HCEC 1CT (cell line): ENCODE data around the gene ROPN1B.
"Not testable (repeated sequence)": the region's sequence is repeated elsewhere in the genome, so short reads cannot be mapped to it uniquely, and the experiment has no call there.

Experiments
- DNase-seq: peaks from one replicate; pipeline ENCODE4 v3.0.0-alpha.2; 2017

Gene ROPN1B

DNA sequence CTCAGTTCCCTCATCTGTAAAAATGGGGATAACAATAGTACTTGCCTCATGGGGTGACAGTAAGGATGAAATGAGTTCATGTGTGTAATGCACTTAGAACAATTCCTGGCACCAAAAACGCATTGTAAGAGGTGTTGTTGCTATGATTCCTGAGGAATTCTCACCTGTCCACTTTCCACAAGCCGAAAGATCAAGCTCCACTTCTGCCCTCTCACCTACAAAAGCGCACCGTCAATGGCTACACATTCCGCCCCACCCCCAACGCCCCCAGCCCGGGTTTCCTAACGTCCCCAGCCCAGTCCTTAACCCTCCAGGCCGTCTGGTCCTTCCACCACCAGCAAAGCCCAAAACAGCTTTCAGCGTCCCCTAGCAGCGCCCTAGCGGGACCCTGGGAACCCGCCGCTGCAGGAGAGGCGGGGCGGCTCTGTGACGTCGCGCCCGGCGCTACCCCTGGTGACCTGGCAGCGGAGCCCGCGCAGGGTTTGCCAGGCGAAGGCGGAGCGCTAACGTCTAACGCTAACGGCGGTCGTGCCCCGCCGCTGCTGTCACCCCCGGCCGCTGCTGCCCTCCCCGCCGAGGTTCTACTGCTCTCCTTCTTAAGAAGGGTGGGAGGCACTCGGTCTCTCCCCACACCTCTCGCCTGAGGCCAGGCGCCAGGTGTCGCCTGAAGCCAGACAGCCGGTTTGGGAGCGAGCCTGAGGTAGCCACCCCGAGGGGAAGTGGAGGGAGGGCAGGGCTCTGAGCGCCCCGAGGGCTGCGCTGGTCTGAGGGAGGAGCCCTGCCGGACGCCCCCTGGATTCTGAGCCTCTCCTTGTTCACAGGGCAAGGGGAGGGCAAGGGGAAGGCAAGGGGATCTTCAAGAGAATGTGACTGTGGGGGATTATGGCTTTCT is at the start of gene ROPN1B:
Gene ROPN1B (plus strand): TSS at position 478 of the 892 bp plus-strand sequence. CDS start 2,877 bp downstream, outside the sequence.
- DNase-seq = not testable (repeated sequence)

DNA sequence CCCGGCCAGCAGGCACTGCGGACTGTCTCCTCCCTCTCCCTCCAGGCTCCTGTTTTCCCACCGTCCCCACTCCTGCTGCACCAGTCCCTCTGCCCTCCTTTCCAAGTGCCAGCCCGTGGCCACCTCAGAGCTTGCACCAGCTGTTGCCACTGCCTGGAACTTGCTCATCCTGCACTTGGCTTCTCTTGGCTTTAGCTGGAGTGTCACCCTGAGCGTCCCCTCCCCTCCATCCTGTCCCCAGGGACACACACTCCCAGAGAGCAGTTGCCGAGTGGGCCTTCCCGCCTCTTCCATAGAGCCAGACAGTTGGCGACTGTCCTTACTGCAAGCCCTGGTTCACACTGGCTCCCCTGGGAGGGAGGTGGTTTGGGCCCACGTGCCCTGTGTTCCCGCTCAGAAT is 48.8 kb upstream of the ROPN1B start:
- not testable (repeated sequence) for DNase-seq

DNA sequence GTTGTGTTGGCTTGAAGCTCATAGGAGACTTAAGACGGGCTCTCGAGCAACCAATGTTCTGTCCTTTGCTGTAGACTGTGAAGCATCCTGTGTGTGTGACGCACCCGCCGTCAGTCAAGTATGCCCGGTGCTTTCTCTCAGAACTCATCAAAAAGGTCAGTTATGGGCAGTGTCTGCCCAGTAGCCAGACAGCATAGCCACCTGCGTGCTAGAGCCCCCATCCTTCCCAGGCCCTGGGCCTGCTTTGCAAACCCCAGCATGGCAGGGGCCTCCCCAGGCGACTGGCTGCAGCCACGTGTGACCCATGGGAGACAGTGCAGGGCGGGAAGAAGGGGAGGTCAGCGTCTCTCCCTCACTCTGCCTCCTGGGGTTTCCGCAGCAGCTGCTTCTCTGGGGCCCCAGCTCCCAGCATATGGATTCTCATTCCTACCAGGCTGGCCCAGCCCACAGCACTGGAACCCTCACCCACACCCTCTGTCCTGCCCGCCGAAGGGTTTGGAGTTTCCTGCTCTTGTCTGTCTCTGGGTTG is 48.2 kb upstream of the ROPN1B start:
- not testable (repeated sequence) for DNase-seq

DNA sequence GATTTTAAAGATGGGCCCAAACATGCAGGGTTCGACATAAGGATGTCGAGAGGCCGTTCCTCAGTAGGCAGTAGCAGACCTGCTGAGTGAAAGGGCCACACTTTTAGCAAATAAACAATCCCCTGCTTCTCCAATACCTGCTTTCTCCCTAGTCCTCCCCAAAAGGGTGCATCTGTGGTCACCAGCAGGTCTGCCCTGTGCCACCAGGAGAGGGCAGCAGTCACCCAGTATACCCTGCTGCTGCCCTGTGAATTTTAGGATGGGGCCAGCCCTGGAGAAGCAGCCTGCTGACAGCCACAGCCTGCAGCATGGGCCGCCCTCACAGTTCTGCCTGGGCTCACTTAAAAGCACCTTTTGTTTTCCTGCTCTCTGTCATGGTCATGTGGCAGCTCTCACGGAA is 47.3 kb upstream of the ROPN1B start:
- DNase-seq = peak; percentile 24

DNA sequence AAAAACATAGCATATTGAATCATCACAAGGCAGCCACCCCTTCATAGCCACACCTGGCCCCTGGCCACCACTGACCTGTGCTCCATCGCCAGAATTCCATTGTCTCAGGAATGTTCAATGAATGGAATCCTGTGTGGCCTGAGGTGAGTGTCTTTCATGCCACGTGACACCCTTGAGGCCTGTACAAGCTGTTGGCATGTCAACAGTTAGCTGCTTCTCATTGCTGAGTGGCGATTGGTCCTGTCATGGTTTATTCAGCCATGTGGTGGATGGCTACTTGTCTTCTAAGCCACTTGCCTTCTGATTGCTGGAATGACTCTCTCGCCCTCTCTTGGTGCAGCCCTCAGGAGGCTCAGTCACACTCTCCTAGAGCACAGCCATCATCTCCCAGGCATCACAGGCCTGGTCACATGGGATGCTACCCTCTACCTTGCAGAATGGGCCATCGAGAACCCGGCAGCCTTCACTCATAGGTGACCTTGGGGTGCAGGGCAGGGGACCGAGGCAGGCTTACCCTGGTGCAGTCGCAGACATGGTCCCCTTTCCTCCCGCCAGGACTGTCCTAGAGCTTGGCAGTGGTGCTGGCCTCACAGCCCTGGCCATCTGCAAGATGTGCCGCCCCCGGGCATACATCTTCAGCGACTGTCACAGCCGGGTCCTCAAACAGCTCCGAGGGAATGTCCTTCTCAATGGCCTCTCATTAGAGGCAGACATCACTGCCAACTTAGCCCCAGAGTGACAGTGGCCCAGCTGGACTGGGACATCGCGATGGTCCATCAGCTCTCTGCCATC is 45.5 kb upstream of the ROPN1B start:
- DNase-seq = not testable (repeated sequence)

DNA sequence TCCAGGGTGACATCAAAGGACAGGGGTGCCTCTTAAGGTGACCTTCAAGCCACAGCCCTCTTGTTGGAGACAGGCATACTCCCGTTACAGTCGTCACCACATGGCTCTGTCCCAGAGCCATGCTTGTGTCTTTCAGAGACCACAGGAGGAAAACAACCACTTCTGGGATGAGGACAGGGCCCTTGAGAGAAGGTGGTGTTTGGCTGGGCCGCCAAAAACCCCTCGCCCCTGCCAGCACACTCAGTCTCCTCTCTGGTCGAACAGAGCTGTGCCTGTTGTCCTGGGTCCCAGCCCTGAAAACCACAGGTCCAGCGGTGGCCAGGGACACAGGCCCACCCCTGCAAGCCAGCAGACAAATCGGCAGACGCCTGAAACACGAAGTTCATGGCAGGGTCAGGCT is 44.7 kb upstream of the ROPN1B start:
- not testable (repeated sequence) for DNase-seq

DNA sequence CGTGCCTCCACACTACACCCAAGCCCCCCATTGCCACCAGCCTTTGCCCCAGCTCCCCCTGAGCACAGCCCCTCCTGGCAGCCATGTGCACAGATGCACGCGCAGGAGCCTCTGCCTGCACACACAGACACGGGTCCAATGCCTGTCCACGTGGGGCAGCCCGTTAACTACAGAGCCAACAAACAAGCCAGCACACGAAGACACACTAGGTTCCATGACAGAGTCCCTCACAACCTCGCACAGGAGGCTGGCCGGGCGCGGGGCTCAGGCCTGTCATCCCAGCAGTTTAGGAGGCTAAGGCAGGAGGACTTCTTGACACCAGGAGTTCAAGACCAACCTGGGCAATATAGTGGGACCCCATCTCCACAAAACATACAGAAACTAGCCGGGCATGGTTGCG is 43.3 kb upstream of the ROPN1B start:
- DNase-seq = not testable (repeated sequence)

DNA sequence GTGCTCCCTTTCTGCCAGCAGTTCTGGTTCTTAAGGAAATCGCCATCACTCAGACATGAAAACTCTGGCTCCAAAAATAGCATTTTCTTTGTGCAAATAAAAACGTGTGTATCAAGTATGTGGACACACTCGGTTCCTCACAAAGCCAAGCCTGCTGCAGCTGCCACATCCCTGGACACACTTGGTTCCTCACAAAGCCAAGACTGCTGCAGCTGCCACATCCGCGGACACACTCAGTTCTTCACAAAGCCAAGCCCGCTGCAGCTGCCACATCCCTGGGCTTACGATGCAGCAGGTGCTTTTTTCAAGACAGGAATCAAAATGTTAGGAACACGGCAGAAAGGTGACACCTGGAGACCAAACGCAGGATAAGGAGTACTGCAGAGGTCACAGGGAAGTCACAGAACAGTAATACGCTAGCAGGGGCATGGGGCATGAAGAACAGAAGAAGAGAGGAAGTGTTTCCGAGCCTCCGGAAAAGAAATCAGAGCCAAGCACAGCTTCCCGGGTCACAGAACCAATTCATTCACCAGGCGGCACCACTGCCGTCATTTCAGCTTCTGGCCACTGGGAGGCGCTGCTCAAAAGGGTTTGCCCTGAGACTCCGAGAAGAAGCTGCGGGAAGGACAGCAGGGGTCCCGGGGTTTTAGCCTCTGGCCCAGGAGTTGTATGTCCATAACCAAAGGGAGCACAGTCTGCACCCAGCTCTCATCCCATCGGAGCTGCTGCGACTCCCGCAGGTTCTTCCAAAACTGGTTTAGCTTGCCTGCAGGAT is 40.0 kb upstream of the ROPN1B start:
- DNase-seq = not testable (repeated sequence)

DNA sequence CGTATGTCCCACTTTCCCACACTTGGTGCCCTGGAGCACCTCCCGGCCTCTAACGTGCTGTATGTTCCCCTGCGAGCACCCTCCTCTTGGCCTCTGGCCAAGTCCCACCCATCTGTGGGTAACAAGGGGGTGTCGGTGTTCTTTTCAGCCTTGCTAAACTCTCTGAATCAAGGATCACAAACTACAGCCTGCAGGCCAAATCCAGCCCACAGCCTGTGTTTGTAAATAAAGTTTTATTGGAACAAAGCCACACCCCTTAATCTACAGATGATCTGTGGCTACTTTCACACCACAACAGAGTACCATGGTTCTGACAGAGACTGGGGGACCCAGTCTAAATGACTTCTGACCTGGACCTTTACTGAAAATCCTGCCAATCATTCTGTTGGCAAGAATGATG is 39.2 kb upstream of the ROPN1B start:
- DNase-seq = not testable (repeated sequence)

DNA sequence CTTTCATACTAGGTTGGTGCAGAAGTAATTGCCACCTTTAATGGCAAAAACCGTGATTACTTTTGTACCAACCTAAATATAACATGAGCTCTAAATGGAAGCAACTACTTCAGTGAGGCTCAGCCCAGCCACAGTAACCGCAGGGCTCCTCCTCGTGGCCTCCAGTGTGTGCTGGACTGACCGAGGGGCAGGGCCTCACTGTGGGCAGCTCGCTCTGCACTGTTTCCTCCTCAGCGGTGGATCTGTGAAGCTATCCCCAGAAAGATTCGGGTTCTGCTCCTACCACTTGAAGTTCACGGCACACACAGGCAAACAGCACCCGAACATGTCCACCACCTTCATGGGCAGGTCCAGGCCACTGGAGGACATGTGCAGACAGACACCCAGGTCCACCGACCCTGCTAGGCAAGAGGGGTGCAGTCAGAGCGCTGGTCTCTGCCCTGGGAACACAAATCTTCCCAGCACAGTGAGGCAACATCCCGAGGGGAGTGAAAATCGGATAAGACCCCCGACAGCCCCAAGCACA is 37.6 kb upstream of the ROPN1B start:
- DNase-seq = not testable (repeated sequence)

DNA sequence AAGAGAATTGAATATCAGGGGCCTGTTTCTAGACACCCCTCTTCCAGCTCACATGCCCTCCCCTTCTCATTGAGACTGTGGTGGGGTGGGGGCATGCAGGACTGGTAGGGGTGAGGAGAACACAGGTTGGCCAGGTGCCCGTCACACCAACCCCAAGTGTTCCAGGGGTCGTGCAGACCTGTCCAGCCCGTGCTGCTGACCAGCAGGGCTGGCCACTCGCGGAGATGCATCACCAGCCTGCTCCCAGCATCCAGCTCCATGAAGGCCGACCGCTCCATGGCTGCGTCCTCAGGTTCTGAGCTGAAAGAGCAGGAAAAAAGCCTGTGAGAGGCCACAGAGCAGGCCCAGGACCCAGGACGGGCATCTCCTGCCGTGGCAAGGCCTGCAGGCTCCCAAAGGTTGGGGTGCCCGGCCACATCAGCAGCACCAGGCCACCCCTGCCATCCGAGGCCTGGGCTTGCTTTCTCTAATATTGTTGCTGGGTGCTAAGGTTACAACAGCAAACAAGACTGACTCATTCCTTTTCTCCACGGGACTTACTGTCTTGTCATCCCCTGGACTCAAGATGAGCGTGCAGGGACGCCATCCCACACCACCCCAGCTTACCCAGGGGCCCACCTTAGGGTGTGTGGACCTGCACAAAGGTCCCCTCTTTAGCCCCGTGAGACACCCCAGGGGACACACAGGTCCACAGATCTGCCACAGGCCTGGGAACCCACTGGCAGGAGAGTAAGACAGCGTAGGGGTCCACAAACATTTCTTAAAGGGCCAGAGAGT is 35.4 kb upstream of the ROPN1B start:
- DNase-seq = not testable (repeated sequence)

DNA sequence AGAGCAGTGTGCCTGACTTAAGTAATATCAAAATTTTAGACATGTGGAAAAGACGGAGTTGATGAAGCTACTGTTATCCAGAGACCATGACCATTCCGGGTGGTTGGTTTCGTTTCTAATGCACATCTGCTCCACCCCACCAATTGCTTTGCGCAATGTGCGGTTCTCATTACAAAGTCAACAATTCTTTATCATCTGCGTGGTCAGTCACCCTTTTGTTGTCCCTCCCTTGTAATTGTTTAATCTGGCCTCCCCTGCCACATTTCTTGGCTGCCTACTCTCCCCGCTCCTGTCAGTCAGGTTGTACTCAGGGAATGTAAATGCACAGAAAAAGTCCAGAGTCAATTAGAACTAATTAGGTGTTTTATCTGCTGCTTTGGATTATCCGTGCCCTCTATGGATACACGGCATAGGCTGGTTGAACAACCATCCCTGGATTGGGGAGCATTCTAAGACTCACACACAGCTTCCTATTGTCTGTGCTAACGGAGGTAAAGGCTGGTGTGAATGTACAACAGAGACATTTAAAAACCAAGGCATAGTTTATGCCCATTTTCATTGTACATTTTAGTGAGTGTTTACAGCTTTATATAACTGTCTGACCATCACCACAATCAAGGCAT is 33.6 kb upstream of the ROPN1B start:
- not testable (repeated sequence) for DNase-seq

DNA sequence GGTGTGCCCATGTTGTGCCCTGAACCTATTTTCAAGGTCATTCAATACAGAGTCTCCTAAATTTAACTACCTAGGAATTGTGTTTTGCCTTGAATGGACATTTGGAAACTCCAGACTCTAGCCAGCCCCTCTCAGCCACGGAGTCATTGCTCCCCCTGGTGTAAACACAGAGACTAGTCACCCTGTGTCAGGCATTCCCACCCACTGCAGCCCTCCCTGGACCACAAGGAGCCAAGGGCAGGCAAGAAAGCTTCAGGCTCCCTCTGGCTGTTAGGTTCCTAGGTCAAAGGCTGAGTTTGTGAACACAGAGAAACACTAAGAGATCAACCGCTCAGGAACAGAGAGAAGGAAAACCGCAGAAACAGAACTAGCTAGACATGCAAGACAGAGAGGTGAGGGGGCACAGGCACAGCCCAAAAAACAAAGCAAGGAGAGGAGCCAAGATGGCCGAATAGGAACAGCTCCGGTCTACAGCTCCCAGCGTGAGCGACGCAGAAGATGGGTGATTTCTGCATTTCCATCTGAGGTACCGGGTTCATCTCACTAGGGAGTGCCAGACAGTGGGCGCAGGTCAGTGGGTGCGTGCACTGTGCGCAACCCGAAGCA is 32.7 kb upstream of the ROPN1B start:
- peak; percentile 2 for DNase-seq

DNA sequence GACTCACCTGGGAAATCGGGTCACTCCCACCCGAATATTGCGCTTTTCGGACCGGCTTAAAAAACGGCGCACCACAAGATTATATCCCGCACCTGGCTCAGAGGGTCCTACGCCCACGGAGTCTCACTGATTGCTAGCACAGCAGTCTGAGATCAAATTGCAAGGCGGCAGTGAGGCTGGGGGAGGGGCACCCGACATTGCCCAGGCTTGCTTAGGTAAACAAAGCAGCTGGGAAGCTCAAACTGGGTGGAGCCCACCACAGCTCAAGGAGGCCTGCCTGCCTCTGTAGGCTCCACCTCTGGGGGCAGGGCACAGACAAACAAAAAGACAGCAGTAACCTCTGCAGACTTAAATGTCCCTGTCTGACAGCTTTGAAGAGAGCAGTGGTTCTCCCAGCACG is 32.1 kb upstream of the ROPN1B start:
- not testable (repeated sequence) for DNase-seq

DNA sequence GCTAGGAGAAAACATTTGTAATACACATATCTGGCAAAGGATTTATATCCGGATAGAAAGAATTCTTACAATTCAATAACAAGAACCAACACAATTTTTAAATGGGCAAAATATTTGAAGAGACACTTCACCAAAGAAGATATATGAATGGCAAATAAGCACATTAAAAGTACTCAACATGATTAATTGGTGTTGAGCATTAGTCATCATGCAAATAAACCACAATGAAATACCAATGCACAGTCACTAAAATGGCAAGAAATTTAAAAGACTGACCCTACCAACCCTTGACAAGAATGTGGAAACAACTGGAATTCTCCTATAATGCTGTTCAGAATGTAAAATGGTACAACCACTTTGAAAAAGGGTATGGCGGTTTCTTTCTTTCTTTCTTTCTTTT is 21.2 kb upstream of the ROPN1B start:
- DNase-seq = peak; percentile 17

DNA sequence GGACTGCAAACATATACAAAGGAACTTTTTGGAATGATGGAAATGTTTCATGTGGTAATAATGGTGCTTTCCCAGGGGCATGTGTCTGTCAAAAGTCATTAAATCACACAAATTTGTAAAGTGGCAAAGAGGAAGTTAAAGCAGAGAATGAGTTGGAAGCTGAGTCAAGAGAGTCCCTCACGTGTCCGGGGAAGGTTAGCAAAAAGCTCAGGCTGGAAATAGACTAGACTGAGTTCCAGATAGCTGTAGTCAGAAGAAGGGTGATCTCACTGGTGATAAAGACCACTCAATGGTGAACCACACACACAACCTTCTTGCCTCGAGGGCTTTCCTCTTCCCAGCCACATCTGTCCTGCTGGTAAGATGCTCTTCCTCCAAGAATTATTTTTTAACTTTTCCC is 20.1 kb upstream of the ROPN1B start:
- DNase-seq = peak; percentile 15

DNA sequence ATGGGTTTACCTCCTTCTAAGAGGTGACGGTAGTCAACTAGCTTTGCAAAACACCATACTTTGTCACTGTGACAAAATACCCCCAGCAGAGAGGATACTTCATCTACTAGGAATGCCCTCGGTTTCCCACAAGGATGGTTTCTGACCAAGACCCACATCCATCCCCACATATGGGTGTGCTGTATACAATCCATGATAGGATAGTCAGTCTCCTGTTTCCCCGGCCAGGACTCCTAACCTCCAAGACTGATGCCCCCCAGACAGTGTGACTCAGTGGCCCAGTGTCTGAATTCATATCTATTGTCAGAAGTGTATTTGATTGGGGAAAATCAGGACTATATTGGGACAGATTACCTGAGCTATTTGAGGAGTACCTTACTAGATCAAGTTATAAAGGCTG is 17.8 kb upstream of the ROPN1B start:
- DNase-seq = peak; percentile 4

DNA sequence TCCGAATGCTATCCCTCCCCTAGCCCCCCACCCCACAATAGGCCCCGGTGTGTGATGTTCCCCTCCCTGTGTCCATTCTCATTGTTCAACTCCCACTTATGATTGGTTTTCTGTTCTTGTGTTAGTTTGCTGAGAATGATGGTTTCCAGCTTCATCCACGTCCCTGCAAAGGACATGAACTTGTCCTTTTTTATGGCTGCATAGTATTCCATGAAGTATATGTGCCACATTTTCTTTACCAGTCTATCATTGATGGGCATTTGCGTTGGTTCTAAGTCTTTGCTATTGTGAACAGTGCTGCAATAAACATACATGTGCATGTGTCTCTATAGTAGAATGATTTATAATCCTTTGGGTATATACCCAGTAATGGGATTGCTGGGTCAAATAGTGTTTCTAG is 12.0 kb upstream of the ROPN1B start:
- DNase-seq = not testable (repeated sequence)

DNA sequence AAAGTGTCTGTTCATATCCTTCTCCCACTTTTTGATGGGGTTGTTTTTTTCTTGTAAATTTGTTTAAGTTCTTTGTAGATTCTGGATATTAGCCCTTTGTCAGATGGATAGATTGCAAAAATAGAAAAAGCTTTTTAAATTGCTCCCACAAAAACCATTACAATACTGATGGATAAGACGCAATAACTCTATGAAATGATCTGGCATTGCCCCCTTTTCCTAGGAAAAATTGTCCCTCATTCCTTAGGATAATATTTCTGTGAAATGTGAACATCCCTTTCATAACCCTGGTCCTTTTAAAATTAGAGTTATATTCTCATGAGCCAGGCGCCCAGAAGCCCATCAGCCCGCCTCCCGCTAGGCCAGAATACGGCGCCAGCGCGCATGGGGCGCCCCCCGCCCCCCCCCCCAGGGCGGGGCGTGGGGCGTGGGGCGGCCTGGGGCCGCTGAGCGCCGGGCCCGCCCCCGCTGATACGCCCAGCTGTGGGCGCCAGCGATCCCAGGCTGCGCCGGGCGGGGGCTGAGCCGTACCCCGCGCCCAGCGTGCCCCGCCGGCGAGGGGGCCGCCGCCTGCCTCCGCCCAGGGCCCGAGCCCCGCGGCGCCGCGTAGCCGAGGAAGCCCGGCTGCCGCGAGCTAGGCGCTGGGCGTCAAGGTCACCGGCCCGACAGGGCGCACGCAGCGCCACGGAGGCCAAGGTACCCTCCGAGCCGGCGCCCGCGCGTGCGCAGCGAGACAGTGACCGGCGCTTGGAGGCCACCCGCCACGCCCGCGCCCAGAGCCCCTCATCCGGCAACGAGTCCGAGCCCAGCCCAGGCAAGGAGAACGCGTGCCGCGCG is 11.1 kb upstream of the ROPN1B start:
- DNase-seq = no peak
